Panc1 (cell line): ENCODE data around the gene LCOR. TPM values are rescaled to one million over a fixed set of nuclear protein-coding genes. Genes with fewer than 3 reads are reported as not detected.

ENCODE experiments used
- ATAC-seq: fragments of 200-7000 bp; cut with Tn5 transposase; 2 replicates; pipeline ENCODE4 v1.9.1; 2020; ENCODE audit warnings: mild to moderate bottlenecking, moderate library complexity
- BruUV-seq: library from RNA; stranded (reverse); fragments of 400-500 nt; replicated peaks from 2 replicates; lab custom pipeline; 2021; lab: Mats Ljungman, UMichigan
- CTCF ChIA-PET: fragments of 300-600 bp; sonication (Branson Sonifier 250); formaldehyde crosslinking; loops from one replicate; lab custom pipeline; 2022; ENCODE audit warnings: antibody characterized with exemption; lab: Charles Lee
- POLR2A ChIA-PET: fragments of 300-600 bp; sonication (Branson Sonifier 250); formaldehyde crosslinking; loops from one replicate; lab custom pipeline; 2022; ENCODE audit warnings: antibody characterized with exemption; lab: Charles Lee
- DNase-seq: peaks from one replicate; pipeline ENCODE4 v3.0.0-alpha.2; 2010; ENCODE audit warnings: low read depth, low spot score
- H3K27ac ChIP-seq: 2 replicates; pipeline ENCODE4 v1.5.1; 2011; ENCODE audit warnings: mild to moderate bottlenecking, low read length, inconsistent platforms
- H3K27me3 ChIP-seq: fragments of 200-500 bp; sonication (Bioruptor generic); 2 replicates; pipeline ENCODE4 v1.6.0; 2014; ENCODE audit warnings: low read length, inconsistent platforms; ENCODE audit not compliant: control insufficient read depth, insufficient read depth
- H3K36me3 ChIP-seq: fragments of 200-500 bp; sonication (Bioruptor generic); 2 replicates; pipeline ENCODE4 v1.5.1; 2014; ENCODE audit warnings: inconsistent platforms, mild to moderate bottlenecking, low read length, moderate library complexity; ENCODE audit not compliant: control insufficient read depth, insufficient read depth
- H3K4me1 ChIP-seq: 2 replicates; pipeline ENCODE4 v1.5.1; 2011; ENCODE audit warnings: inconsistent platforms, mild to moderate bottlenecking, low read length, moderate library complexity; ENCODE audit not compliant: control insufficient read depth, insufficient read depth
- H3K4me3 ChIP-seq, 2 experiments: 2 replicates each; pipeline ENCODE4 v1.5.1; 2011 to 2012; ENCODE audit warnings: low read depth in 2 of 2, low read length in 2 of 2, mild to moderate bottlenecking in 2 of 2, inconsistent platforms in 1 of 2, moderate library complexity in 1 of 2
- H3K9me3 ChIP-seq: fragments of 200-500 bp; sonication (Bioruptor generic); 2 replicates; pipeline ENCODE4 v1.5.1; 2014; ENCODE audit warnings: low read depth, mild to moderate bottlenecking, inconsistent platforms, low read length, moderate library complexity; ENCODE audit not compliant: control insufficient read depth, insufficient read depth
- CTCF ChIP-seq: fragments of 450-650 bp; IDR thresholded peaks from 2 replicates; pipeline ENCODE4 v1.5.1; 2017; ENCODE audit warnings: mild to moderate bottlenecking
- POLR2AphosphoS5 ChIP-seq: IDR thresholded peaks from 2 replicates; pipeline ENCODE4 v1.6.1; 2012; ENCODE audit warnings: mild to moderate bottlenecking, low read depth, low read length, moderate library complexity
- SIN3A ChIP-seq: IDR thresholded peaks from 2 replicates; pipeline ENCODE4 v1.6.1; 2012; ENCODE audit warnings: low read depth, mild to moderate bottlenecking, low read length, moderate library complexity, borderline replicate concordance; ENCODE audit not compliant: insufficient read depth
- TCF7L2 ChIP-seq: IDR thresholded peaks from 2 replicates; pipeline ENCODE4 v1.6.1; 2011; ENCODE audit warnings: mild to moderate bottlenecking, low read depth, low read length, inconsistent platforms
- in situ Hi-C: cut with HindIII; loops from 2 replicates; pipeline ENCODE4 v1.10.0; 2016; ENCODE audit warnings: low sequenced_read_pairs, low pct_unique_long_range_greater_than_20kb
- intact Hi-C: fragments of 100-400 bp; cut with micrococcal nuclease; formaldehyde crosslinking; loops from one replicate; pipeline ENCODE4 v1.10.0; 2022; ENCODE audit not compliant: unreplicated experiment
- total RNA-seq: library from RNA; stranded (reverse); gene quantifications from one replicate; pipeline ENCODE4 v1.2.1, GENCODE V29; 2021; ENCODE audit not compliant: unreplicated experiment
- TF ChIP-seq, protein P1 (sequence below), 2 experiments: IDR thresholded peaks; 2 replicates each; pipeline ENCODE4 v1.6.1; 2011 to 2012; ENCODE audit warnings: low read depth in 2 of 2, control low read depth in 1 of 2, low read length in 1 of 2, mild to moderate bottlenecking in 1 of 2, moderate library complexity in 1 of 2; ENCODE audit not compliant: insufficient read depth in 1 of 2

LCOR gene
- total RNA-seq, 1 experiment from 2014 or later = 58.0 TPM

DNA sequence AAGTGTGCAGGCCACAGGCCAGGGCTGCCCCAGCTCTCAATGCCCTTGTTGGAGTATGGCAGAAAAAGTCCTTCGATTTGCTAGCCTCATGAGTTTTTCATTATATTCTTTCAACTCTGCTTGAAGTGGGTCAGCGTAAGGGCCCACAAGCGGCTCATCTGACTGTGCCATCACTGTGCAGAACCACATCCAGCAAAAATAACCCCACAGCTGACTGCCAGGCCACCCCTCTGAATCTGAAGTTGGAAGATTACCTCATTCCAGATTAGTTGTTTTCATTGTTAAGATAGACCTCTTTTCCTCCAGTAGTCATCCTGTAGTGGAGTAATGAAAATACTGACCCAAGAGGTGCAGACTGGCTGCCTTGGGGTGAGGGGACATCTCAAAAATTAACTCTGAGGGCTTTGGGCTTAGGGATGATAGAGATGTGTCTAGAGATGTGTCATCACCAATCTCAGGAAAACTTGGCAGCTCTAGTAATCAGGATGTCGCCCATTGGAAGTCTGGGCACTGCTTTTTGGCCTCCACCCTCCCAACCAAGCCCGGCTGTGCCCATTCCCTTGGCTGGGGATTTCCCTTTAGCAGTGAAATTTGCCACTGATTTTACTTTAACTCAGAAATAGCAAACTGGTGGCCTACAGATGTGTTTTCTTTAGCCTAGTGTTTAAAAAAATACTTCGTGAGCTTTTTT is 164.3 kb downstream of the LCOR start:
- Histone ChIP-seq H3K36me3 (no peaks in the 10 kb centered on the region), H3K4me3 (no peak overlapping the region), H3K9me3 (no peaks in the 10 kb centered on the region), H3K27ac (no peak overlapping the region), H3K27me3 (no peaks in the 10 kb centered on the region), H3K4me1 (no peaks in the 10 kb centered on the region)
- TF ChIP-seq CTCF (no peak), SIN3A (no peak), POLR2AphosphoS5 (no peak), TCF7L2 (no peak)
- TF ChIP-seq, protein P1, sequence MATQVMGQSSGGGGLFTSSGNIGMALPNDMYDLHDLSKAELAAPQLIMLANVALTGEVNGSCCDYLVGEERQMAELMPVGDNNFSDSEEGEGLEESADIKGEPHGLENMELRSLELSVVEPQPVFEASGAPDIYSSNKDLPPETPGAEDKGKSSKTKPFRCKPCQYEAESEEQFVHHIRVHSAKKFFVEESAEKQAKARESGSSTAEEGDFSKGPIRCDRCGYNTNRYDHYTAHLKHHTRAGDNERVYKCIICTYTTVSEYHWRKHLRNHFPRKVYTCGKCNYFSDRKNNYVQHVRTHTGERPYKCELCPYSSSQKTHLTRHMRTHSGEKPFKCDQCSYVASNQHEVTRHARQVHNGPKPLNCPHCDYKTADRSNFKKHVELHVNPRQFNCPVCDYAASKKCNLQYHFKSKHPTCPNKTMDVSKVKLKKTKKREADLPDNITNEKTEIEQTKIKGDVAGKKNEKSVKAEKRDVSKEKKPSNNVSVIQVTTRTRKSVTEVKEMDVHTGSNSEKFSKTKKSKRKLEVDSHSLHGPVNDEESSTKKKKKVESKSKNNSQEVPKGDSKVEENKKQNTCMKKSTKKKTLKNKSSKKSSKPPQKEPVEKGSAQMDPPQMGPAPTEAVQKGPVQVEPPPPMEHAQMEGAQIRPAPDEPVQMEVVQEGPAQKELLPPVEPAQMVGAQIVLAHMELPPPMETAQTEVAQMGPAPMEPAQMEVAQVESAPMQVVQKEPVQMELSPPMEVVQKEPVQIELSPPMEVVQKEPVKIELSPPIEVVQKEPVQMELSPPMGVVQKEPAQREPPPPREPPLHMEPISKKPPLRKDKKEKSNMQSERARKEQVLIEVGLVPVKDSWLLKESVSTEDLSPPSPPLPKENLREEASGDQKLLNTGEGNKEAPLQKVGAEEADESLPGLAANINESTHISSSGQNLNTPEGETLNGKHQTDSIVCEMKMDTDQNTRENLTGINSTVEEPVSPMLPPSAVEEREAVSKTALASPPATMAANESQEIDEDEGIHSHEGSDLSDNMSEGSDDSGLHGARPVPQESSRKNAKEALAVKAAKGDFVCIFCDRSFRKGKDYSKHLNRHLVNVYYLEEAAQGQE (IDR thresholded peaks at IDR 0.05; ENCODE audit: insufficient read depth in 1 of 2, low read depth in 2 of 2, low read length in 1 of 2) = no peak
- DNase-seq (no peak), ATAC-seq (no peak)
- intact Hi-C loops = no loop called here
- CTCF ChIA-PET = no interaction called here
- POLR2A ChIA-PET = no interaction called here
- no TSS peak for BruUV-seq
- in situ Hi-C loops = no loop called here

- no TSS peak for BruUV-seq
- ATAC-seq (no peak), DNase-seq (no peak)
- no peak overlapping the region for H3K27ac ChIP-seq
- H3K27me3 ChIP-seq = no peaks in the 10 kb centered on the region
- in situ Hi-C loops = no loop called here
- no peaks in the 10 kb centered on the region for H3K9me3 ChIP-seq
- intact Hi-C loops = no loop called here
- ChIA-PET CTCF (interaction anchor here (0.5 kb wide), 1 partner anchor 39 kb away, joined by 5 read pairs; no protein-coding TSS in a partner anchor), POLR2A (interaction anchor here (0.6 kb wide), 1 partner anchor 184 kb away, joined by 6 read pairs; no protein-coding TSS in a partner anchor)
- no peak for TF ChIP-seq CTCF
- no peak for TF ChIP-seq POLR2AphosphoS5
- TF ChIP-seq, protein P1 (IDR thresholded peaks at IDR 0.05; ENCODE audit: insufficient read depth in 1 of 2, low read depth in 2 of 2, low read length in 1 of 2) = no peak
- TF ChIP-seq TCF7L2 = no peak
- TF ChIP-seq SIN3A = no peak
- H3K4me3 ChIP-seq = no peak overlapping the region
- H3K36me3 ChIP-seq = no peaks in the 10 kb centered on the region
- H3K4me1 ChIP-seq = no peaks in the 10 kb centered on the region
Measured at GRCh38 chr10:96998329-96998888, 166.3 kb downstream of the LCOR start.
